Neural cell (in vitro differentiated cells): ENCODE measurements around the gene WTAP. TPM values are rescaled to one million over a fixed set of nuclear protein-coding genes. Genes with fewer than 3 reads are reported as not detected.

Experiments
- H2AFZ ChIP-seq: fragments of 200-600, 300-800 bp; sonication (generic), shearing (Covaris generic); 2 replicates; pipeline ENCODE4 v1.6.0; 2014; ENCODE audit warnings: low read depth, mild to moderate bottlenecking, antibody characterized with exemption, low read length, moderate library complexity
- H3F3A ChIP-seq: fragments of 200-600 bp; shearing (Covaris generic); 2 replicates; pipeline ENCODE4 v1.6.1; 2016; ENCODE audit warnings: mild to moderate bottlenecking, moderate library complexity, mixed read lengths, antibody characterized with exemption, low read length; ENCODE audit not compliant: insufficient read depth, poor library complexity, severe bottlenecking
- H3K27ac ChIP-seq: fragments of 200-600, 300-800 bp; sonication (generic), shearing (Covaris generic); 2 replicates; pipeline ENCODE4 v1.5.1; 2014; ENCODE audit warnings: mild to moderate bottlenecking, low read length, moderate library complexity
- H3K27me3 ChIP-seq: fragments of 300-800, 200-600 bp; sonication (generic), shearing (Covaris generic); 2 replicates; pipeline ENCODE4 v1.6.0; 2014; ENCODE audit warnings: mild to moderate bottlenecking, low read depth, low read length, moderate library complexity; ENCODE audit not compliant: insufficient read depth
- H3K36me3 ChIP-seq: fragments of 300-800, 200-600 bp; sonication (generic), shearing (Covaris generic); 2 replicates; pipeline ENCODE4 v1.5.1; 2014; ENCODE audit warnings: mild to moderate bottlenecking, antibody characterized with exemption, low read length, moderate library complexity; ENCODE audit not compliant: insufficient read depth
- H3K4me2 ChIP-seq: fragments of 300-800, 200-600 bp; sonication (generic), shearing (Covaris generic); 2 replicates; pipeline ENCODE4 v1.6.0; 2014; ENCODE audit warnings: mild to moderate bottlenecking, low read length
- H3K4me3 ChIP-seq: fragments of 300-800, 200-600 bp; sonication (generic), shearing (Covaris generic); 2 replicates; pipeline ENCODE4 v1.5.1; 2014; ENCODE audit warnings: mild to moderate bottlenecking, low read length, moderate library complexity
- H3K79me2 ChIP-seq: fragments of 200-600 bp; shearing (Covaris generic); replicated peaks from 2 replicates; pipeline ENCODE4 v1.6.0; 2014; ENCODE audit warnings: mild to moderate bottlenecking, low read length, moderate library complexity; ENCODE audit not compliant: insufficient read depth
- H3K9ac ChIP-seq: fragments of 300-800, 200-600 bp; sonication (generic), shearing (Covaris generic); 2 replicates; pipeline ENCODE4 v1.6.1; 2016; ENCODE audit warnings: mild to moderate bottlenecking, low read length, mixed read lengths
- H3K9me2 ChIP-seq: fragments of 200-600 bp; shearing (Covaris generic); 2 replicates; pipeline ENCODE4 v1.6.1; 2016; ENCODE audit warnings: mild to moderate bottlenecking, low read length, mixed read lengths; ENCODE audit not compliant: insufficient read depth
- H3K9me3 ChIP-seq: fragments of 200-600, 300-800 bp; sonication (generic), shearing (Covaris generic); 2 replicates; pipeline ENCODE4 v1.6.1; 2016; ENCODE audit warnings: mild to moderate bottlenecking, mixed run types, low read length, moderate library complexity, mixed read lengths
- H4K20me1 ChIP-seq: fragments of 200-600 bp; shearing (Covaris generic); 2 replicates; pipeline ENCODE4 v1.6.1; 2016; ENCODE audit warnings: mild to moderate bottlenecking, mixed run types; ENCODE audit not compliant: insufficient read depth
- CTCF ChIP-seq: fragments of 450-650 bp; IDR thresholded peaks from 2 replicates; pipeline ENCODE4 v1.5.1; 2014; ENCODE audit warnings: antibody characterized with exemption, mild to moderate bottlenecking, moderate library complexity; ENCODE audit not compliant: poor library complexity, severe bottlenecking
- EP300 ChIP-seq: fragments of 450-650 bp; conservative IDR thresholded peaks from 2 replicates; pipeline ENCODE4 v1.6.1; 2014; ENCODE audit warnings: antibody characterized with exemption, mild to moderate bottlenecking, moderate library complexity; ENCODE audit not compliant: poor library complexity, severe bottlenecking
- EZH2 ChIP-seq: fragments of 200-600, 300-800 bp; shearing (Covaris generic), sonication (generic); IDR thresholded peaks from 2 replicates; pipeline ENCODE4 v1.6.1; 2014; ENCODE audit warnings: antibody characterized with exemption, low read length, borderline replicate concordance, mild to moderate bottlenecking; ENCODE audit not compliant: insufficient read depth, poor library complexity, severe bottlenecking
- MXI1 ChIP-seq: fragments of 450-650 bp; conservative IDR thresholded peaks from 2 replicates; pipeline ENCODE4 v1.6.1; 2014; ENCODE audit warnings: antibody characterized with exemption, mild to moderate bottlenecking; ENCODE audit not compliant: poor library complexity, severe bottlenecking
- POLR2AphosphoS5 ChIP-seq: IDR thresholded peaks from 2 replicates; pipeline ENCODE4 v1.6.1; 2012
- RAD21 ChIP-seq: fragments of 450-650 bp; conservative IDR thresholded peaks from 2 replicates; pipeline ENCODE4 v1.6.1; 2014; ENCODE audit warnings: antibody characterized with exemption, mild to moderate bottlenecking, moderate library complexity
- REST ChIP-seq: IDR thresholded peaks from 2 replicates; pipeline ENCODE4 v1.6.1; 2012; ENCODE audit warnings: borderline replicate concordance
- SMC3 ChIP-seq: fragments of 450-650 bp; conservative IDR thresholded peaks from 2 replicates; pipeline ENCODE4 v1.6.1; 2014; ENCODE audit warnings: antibody characterized with exemption, mild to moderate bottlenecking, moderate library complexity; ENCODE audit not compliant: poor library complexity
- TAF1 ChIP-seq: IDR thresholded peaks from 2 replicates; pipeline ENCODE4 v1.6.1; 2012; ENCODE audit warnings: low read depth
- polyA plus RNA-seq: library from polyadenylated mRNA; depleted of rRNA; stranded (reverse); fragments of >200 nt; gene quantifications from 2 replicates; pipeline ENCODE4 v1.2.3, GENCODE V29; 2014

The WTAP gene
- polyA plus RNA-seq, 1 donor from 2014 or later: 94.1 TPM

- peak within 1 kb of the TSS; percentile 85 for H3K9ac ChIP-seq
- H3K4me2 ChIP-seq: peak within 1 kb of the TSS; percentile 97
- peak within 1 kb of the TSS; percentile 94 for H3K4me3 ChIP-seq
- H2AFZ ChIP-seq: peak within 1 kb of the TSS; percentile 56
- TF ChIP-seq TAF1: peak; percentile 61
- no peak for TF ChIP-seq RAD21
- TF ChIP-seq EZH2: no peak
- TF ChIP-seq CTCF: no peak
- TF ChIP-seq REST: peak; percentile 60
- peak; percentile 26 for TF ChIP-seq MXI1
- TF ChIP-seq EP300: no peak
- no peak for TF ChIP-seq SMC3
- peak; percentile 77 for TF ChIP-seq POLR2AphosphoS5
- no peaks in the 10 kb centered on the region for H3K9me3 ChIP-seq
- no peaks in the 10 kb centered on the region for H3K36me3 ChIP-seq
- H3K79me2 ChIP-seq: peaks cover 35% of the 10 kb centered on the region
- H3K9me2 ChIP-seq: no peaks in the 10 kb centered on the region
- H3K27me3 ChIP-seq: no peaks in the 10 kb centered on the region
- H3K27ac ChIP-seq: peak within 1 kb of the TSS; percentile 81
- no peaks in the 10 kb centered on the region for H4K20me1 ChIP-seq
- no peaks in the 10 kb centered on the region for H3F3A ChIP-seq
Observed at GRCh38 chr6:159693128-159693893, 34.0 kb upstream of the WTAP start, which contains the start of gene SOD2. TSS of gene SOD2 (minus strand) at chr6:159693241. CDS start at chr6:159693167, 74 bp downstream.

- Histone ChIP-seq H3K9ac (peak overlapping the region; percentile 85), H3K4me3 (peak overlapping the region; percentile 94), H3K9me3 (no peaks in the 10 kb centered on the region), H3K36me3 (no peaks in the 10 kb centered on the region), H2AFZ (peak overlapping the region; percentile 51), H3K4me2 (peak overlapping the region; percentile 64), H3K9me2 (no peaks in the 10 kb centered on the region), H4K20me1 (no peaks in the 10 kb centered on the region), H3K27ac (peak overlapping the region; percentile 81), H3K79me2 (peaks cover 28% of the 10 kb centered on the region), H3F3A (no peaks in the 10 kb centered on the region), H3K27me3 (no peaks in the 10 kb centered on the region)
- TF ChIP-seq CTCF (no peak), REST (no peak), EZH2 (no peak), RAD21 (no peak), SMC3 (no peak), MXI1 (no peak), TAF1 (no peak), EP300 (no peak), POLR2AphosphoS5 (no peak)
Observed at GRCh38 chr6:159693894-159694545, 33.3 kb upstream of the WTAP start.
